Measurements from ENCODE around the gene SORCS2. TPM values are rescaled to one million over a fixed set of nuclear protein-coding genes. Genes with fewer than 3 reads are reported as not detected.

The SORCS2 gene
- total RNA-seq, 1 experiment from 2014 or later: 0.06 TPM

DNA sequence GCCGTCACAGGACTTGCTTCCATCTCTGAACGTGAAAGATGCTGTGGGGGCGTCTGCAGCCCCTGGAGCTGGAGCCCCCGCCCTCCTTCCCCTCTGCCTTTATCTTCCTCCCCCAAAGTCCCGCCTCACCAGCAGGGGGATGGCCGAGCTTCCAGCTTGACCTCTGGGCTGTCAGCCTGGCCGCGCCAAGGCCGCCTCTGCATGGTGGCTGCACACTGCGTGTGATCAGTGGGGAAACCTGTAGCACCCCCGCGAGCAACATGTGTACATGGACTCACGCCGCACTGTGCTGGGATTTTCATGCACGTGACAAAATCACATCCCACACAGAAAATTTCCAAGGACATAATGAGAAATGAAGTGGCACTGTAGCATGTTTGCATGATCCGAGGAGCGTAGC is 268.9 kb downstream of the SORCS2 start:
- H3K4me3 ChIP-seq (ENCODE audit: low read depth, low read length, poor library complexity, severe bottlenecking): no peak overlapping the region
- TF ChIP-seq, protein P1, sequence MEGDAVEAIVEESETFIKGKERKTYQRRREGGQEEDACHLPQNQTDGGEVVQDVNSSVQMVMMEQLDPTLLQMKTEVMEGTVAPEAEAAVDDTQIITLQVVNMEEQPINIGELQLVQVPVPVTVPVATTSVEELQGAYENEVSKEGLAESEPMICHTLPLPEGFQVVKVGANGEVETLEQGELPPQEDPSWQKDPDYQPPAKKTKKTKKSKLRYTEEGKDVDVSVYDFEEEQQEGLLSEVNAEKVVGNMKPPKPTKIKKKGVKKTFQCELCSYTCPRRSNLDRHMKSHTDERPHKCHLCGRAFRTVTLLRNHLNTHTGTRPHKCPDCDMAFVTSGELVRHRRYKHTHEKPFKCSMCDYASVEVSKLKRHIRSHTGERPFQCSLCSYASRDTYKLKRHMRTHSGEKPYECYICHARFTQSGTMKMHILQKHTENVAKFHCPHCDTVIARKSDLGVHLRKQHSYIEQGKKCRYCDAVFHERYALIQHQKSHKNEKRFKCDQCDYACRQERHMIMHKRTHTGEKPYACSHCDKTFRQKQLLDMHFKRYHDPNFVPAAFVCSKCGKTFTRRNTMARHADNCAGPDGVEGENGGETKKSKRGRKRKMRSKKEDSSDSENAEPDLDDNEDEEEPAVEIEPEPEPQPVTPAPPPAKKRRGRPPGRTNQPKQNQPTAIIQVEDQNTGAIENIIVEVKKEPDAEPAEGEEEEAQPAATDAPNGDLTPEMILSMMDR (conservative IDR thresholded peaks at IDR 0.05; ENCODE audit: low read depth, low read length): no peak
- TF ChIP-seq EZH2 (IDR thresholded peaks at IDR 0.05; ENCODE audit: borderline replicate concordance, low read depth, low read length, poor library complexity, severe bottlenecking): no peak
- DNase-seq (ENCODE audit: low spot score): no peak
- H3K9me3 ChIP-seq (ENCODE audit: low read depth, low read length, poor library complexity, severe bottlenecking): no peaks in the 10 kb centered on the region
- ChIA-PET CTCF (no interaction called here), POLR2A (ENCODE audit: low non-redundant PET) (no interaction called here)
- no peaks in the 10 kb centered on the region for H3K4me1 ChIP-seq (ENCODE audit: insufficient read depth, low read length, poor library complexity, severe bottlenecking)
- H3K27me3 ChIP-seq (replicated peaks; ENCODE audit: insufficient read depth, low read depth, low read length, poor library complexity): no peaks in the 10 kb centered on the region
- no TSS peak for BruUV-seq (replicated peaks)
- H3K36me3 ChIP-seq (ENCODE audit: insufficient read depth, low read length, poor library complexity, severe bottlenecking): no peaks in the 10 kb centered on the region
- no peak overlapping the region for H3K27ac ChIP-seq (ENCODE audit: low read depth, low read length, poor library complexity, severe bottlenecking)
- intact Hi-C loops (cut with micrococcal nuclease; ENCODE audit: unreplicated experiment): no loop called here

DNA sequence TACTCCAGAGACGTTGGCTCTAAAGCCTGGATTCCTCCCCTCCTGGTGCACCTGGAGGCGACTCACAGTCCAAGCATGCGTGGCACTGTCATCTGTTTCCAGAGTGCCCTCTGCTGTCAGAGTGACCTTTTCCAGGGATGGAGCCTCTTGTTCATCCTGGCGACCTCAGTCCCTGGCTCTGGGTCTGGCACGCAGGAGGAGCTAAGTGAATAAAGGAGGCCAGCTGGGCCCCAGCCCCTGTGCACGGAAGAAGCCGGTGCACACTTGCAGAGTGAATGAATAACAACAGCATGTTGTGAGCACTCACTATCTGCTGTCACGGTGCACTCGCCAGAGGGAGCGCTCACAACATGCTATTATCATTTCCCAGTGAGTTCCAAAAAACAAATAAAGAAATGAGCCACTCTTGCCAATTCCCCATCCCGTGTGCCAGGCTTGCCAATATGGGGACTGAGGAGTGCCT is 270.2 kb downstream of the SORCS2 start:
- no peak for DNase-seq (ENCODE audit: low spot score)
- CTCF ChIA-PET: no interaction called here
- no TSS peak for BruUV-seq (replicated peaks)

DNA sequence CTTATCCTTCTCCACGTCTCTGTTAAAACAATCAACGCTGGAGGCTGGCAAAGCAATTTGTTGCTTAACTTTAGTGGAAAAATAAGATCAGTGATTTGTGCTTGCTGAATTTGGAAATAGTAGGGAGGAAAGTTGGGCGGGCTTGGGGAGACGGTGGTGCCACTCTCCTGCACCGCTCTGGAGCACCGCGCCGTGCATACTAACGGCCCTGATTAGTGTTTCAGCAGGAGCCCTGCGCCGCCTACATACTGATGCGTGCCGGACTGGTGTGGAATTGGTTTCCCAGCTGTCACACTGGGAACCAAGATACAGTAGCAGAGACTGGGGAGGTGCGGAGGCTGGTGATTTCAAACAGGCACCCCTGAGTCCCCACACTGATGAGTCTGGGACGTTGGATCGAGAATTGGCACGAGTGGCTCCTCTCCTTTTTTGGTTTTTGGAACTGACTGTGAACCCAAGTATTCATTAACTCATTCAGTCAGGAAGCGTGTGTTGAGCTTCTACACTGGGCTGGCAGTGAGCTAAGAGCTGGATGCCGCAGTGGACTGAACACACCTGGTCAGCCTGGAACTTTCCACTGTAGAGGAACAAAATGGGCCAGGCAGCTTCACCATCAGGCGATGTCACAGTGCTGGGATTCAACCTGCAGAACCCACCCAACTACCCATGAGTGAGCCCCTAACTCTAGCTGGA is 271.4 kb downstream of the SORCS2 start:
- H3K27me3 ChIP-seq (replicated peaks; ENCODE audit: insufficient read depth, low read depth, low read length, poor library complexity): no peaks in the 10 kb centered on the region
- CTCF ChIA-PET: no interaction called here
- POLR2A ChIA-PET (ENCODE audit: low non-redundant PET): no interaction called here
- H3K36me3 ChIP-seq (ENCODE audit: insufficient read depth, low read length, poor library complexity, severe bottlenecking): no peaks in the 10 kb centered on the region
- DNase-seq (ENCODE audit: low spot score): no peak
- H3K4me3 ChIP-seq (ENCODE audit: low read depth, low read length, poor library complexity, severe bottlenecking): no peak overlapping the region
- no peak overlapping the region for H3K27ac ChIP-seq (ENCODE audit: low read depth, low read length, poor library complexity, severe bottlenecking)
- intact Hi-C loops (cut with micrococcal nuclease; ENCODE audit: unreplicated experiment): no loop called here
- H3K9me3 ChIP-seq (ENCODE audit: low read depth, low read length, poor library complexity, severe bottlenecking): no peaks in the 10 kb centered on the region
- TF ChIP-seq EZH2 (IDR thresholded peaks at IDR 0.05; ENCODE audit: borderline replicate concordance, low read depth, low read length, poor library complexity, severe bottlenecking): no peak
- TF ChIP-seq, protein P1 (conservative IDR thresholded peaks at IDR 0.05; ENCODE audit: low read depth, low read length): no peak
- H3K4me1 ChIP-seq (ENCODE audit: insufficient read depth, low read length, poor library complexity, severe bottlenecking): no peaks in the 10 kb centered on the region
- no TSS peak for BruUV-seq (replicated peaks)

More for the DNA sequence above, 270.2 kb downstream of the SORCS2 start:
- Histone ChIP-seq H3K4me3 (ENCODE audit: low read depth, low read length, poor library complexity, severe bottlenecking) (no peak overlapping the region), H3K4me1 (ENCODE audit: insufficient read depth, low read length, poor library complexity, severe bottlenecking) (no peaks in the 10 kb centered on the region), H3K9me3 (ENCODE audit: low read depth, low read length, poor library complexity, severe bottlenecking) (no peaks in the 10 kb centered on the region), H3K27me3 (replicated peaks; ENCODE audit: insufficient read depth, low read depth, low read length, poor library complexity) (no peaks in the 10 kb centered on the region), H3K27ac (ENCODE audit: low read depth, low read length, poor library complexity, severe bottlenecking) (no peak overlapping the region), H3K36me3 (ENCODE audit: insufficient read depth, low read length, poor library complexity, severe bottlenecking) (no peaks in the 10 kb centered on the region)
- intact Hi-C loops (cut with micrococcal nuclease; ENCODE audit: unreplicated experiment): no loop called here
- POLR2A ChIA-PET (ENCODE audit: low non-redundant PET): no interaction called here
- TF ChIP-seq, protein P1 (conservative IDR thresholded peaks at IDR 0.05; ENCODE audit: low read depth, low read length): no peak
- no peak for TF ChIP-seq EZH2 (IDR thresholded peaks at IDR 0.05; ENCODE audit: borderline replicate concordance, low read depth, low read length, poor library complexity, severe bottlenecking)

All from A673 (cell line).